Measurements from ENCODE around the gene TCEAL9.
"Not testable (repeated sequence)": the region's sequence is repeated elsewhere in the genome, so short reads cannot be mapped to it uniquely, and the experiment has no call there.

The TCEAL9 gene

DNA sequence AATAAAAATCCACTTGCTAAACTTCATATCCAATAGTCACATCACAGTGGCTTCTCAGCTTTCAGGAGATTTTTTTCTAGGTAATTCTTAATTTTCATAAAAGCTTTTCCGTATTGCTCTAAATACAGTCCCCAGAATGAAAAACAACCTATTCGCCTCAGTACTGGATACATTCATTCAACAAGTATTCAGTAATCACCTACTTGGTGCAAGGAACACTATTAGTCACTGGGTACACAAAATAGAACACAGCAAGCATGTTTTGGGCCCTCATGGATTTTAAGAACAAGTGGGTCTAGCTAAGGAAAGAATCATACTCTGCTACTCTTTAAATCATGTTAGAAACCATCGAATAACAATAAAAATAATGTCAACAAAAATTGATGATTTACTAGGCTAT is 17.3 kb downstream of the TCEAL9 start:
- DNase-seq (ENCODE audit: low read depth, low spot score), result no peak

DNA sequence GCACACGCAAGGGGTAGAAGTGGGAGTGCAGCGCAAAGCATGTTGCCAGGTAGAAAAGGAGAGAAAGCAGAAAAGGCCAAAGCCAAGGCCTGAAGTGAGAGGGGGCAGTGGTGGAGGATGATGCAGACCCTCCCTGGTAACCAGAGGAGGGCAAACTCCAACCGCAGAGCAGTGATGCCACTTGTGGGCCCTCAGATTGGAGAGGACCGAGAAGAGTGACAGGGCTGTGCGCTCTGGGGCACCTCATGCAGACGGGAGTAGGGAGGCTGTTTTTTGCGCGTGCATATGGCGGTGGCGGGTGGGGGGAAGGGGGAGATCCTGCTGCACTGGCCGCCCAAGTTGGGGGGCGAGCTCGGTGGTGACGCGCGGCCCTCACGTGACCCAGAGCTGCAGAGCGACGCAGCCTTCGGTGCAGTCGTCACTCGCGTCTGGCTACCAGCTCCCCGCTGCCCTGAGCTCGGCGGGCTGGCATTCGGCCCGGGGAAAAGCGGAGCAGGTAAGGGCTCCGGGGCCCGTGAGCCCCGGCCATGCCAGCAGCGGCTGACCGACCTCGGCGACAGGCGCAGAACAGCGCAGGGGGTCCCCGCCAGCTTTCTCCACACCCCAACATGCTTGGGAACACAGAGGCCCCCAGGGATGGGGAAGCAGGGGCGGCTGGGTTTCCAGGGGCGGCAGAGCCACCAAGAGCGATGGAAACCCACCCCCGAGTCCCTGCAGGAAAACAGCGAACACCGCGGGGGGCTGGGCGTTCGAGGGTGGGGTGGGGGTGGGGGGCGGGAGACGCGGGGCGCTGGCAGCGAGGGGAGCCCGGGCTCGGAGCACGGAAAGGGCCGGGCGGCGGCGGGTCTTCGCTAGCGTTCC is 20.0 kb downstream of the TCEAL9 start, which contains the start of gene BEX3:
Gene BEX3 (plus strand): TSS at position 421 of the 861 bp plus-strand sequence. CDS start 984 bp downstream, outside the sequence.
- no peak for DNase-seq (ENCODE audit: low read depth, low spot score)

DNA sequence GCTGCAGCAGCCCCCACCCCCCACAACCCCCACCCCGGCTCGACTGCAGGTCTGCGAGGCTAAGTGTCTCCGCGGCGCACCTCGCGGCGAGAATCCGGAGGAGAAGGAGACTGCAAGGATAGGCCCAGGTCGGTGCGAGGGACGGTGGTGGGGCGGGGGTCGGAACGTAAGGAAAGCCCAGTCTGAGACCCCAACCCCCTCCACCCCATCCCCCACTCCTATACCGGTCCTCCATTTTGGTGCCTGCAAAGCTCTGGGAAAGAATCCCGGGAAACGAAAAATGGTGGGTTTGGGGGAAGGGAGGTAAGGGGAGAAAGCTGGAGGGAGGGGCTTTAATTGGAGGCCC is 20.6 kb downstream of the TCEAL9 start:
- no peak for DNase-seq (ENCODE audit: low read depth, low spot score)

DNA sequence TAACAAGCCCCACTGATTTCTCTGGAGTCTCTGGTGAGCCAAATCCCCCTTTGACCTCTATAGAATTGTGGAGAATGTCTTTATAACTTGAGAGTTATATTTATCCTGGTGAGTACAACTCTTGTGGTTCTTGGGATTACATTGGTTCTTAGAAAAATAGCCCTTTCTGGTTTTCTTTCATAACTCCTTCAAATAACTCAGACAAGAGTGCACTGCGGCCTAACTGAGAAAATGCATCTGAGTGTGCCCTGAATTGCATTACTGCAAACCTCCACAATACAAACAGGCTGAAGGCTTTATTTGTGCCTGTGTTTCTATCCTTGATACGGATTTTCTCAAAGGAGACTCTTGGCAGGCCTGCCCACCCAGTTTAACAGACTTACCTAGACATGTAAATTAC is 22.7 kb downstream of the TCEAL9 start:
- DNase-seq (ENCODE audit: low read depth, low spot score), result no peak

DNA sequence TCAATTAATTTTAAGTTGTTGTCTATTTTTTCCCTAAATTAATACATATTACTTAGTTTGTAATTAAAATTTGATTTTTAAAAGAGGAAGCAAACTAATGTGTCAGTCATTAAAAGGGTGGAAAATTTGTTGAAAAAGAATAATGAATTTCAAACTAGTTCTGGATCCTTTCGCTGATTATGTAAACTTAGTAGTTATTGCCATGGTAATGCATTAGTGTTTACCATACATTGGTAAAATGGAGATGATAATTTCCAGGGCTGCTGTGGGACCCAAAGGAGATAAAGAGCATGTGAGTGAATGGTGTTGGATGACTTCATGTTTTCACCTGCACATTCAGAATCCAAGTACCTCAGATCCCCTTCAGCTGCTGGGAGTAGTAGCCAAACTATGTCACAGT is 26.6 kb downstream of the TCEAL9 start:
- no peak for DNase-seq (ENCODE audit: low read depth, low spot score)

DNA sequence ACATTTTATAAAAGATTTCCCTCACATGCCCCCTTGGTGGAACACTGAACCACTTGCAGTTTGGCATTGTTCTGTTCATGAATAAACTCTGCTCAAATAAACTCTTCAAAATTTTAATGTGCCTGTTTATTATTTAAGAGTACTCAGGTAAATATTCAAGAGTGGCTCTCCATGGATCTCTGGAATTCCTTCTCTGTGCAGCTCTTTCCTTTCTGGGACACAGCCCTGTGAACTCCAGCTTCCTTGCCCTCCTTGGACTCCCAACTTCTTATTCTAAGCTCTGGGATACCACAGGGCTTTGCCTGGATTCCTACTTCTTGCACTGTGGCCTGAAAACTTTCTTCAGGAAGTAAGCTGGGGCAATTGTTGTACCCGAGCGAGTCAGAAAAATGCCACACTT is 28.4 kb downstream of the TCEAL9 start:
- DNase-seq (ENCODE audit: low read depth, low spot score), result no peak

DNA sequence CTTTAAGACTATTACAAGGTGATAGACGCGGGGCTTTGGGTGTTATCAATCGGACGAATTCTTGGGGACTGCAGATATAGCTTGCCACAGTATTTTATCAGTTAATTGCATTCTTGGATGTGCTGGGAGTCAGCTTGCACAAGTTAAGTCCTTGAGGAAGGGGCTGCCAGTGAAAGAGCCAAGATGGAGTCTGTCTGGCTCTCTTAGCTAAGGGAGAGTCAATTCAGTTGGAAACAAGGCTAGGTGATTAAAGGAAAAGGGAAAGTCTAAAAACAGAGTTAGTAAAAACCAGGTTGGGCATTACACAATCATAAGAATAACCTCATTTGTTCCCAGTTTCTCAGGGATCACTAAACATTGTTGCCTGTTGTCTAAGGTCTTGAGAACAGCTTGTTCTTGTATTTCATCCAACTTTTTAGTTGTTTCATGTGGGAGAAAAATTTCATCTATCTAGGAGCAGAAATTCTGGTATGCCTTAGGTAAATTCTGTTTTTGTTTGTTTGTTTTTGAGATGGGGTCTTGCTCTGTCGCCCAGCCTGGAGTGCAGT is 29.1 kb downstream of the TCEAL9 start:
- DNase-seq (ENCODE audit: low read depth, low spot score), result not testable (repeated sequence)

DNA sequence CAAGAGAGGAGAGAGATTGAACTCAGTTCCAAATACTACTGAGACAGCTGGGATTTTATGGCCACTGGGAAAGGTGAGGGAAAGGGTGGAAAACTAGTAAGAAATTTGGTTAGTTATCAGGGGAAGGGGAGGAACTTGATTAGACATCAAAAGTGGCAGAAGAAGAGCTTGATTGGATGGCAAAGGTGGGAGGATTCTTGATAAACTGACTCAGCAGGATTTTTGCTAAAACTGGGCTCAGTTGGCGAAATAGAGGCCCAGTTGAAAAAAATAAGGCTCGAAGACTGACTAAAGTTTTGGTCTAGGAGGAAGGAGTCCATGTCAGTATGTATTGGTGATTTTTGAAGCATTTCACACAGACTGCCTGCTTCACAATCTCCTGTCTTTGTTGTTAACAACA is 30.0 kb downstream of the TCEAL9 start:
- DNase-seq (ENCODE audit: low read depth, low spot score), result no peak

DNA sequence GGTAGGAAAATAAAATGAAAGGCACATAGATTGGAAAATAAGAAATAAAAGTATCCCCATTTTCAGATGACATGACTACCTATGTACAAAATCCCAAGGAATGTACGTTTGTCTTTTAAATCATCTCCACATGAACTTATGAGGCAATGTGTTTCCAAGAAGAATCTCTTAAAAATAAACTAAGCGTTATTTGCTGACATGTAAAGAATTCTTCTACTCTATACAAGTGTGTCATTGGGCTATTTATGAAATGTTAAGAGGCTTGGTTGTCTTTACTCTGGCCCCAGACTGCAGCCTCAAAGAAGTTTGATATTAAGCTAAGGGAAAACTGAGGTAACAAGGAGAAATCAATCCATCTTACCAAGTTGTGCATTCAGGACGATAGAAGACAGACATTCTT is 37.2 kb downstream of the TCEAL9 start:
- DNase-seq (ENCODE audit: low read depth, low spot score), result no peak

DNA sequence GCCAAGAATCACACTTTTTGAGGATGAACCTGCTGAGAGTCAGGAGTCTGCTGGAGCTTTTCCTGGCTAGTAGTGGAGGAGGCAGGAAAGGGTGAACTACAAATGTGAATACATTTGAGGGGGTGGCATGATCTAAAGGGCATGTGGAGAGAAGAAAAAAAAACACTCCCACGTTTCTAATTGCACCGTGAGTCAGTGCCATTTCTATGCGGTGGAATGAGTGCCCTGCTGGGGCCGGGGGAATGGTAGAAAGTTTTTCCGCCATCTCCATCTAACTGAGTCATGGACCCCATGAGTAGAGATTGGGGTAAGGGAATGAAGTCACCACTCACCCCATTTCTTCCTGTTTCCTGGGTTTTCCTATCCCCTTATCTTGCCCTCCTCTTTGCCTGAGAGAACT is 39.9 kb downstream of the TCEAL9 start:
- DNase-seq (ENCODE audit: low read depth, low spot score), result no peak

DNA sequence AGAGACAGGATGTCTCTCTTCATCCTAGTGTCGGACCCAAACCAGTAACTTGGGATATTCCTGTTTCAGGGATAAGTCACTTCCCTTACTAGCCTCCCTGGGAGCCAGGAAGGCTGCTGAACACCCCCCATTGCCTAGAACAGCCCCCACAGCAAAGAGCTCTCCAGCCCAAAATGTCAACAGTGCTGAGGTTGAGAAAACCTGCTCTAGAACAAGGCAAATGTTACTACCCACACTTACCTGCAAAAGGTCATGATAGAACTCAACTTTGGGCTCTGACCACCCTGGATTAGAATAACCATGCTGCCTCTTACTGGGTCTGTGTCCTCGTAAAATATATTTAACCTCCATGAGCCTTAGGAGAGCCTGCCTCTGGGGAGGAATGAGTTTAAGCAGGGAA is 40.4 kb downstream of the TCEAL9 start:
- no peak for DNase-seq (ENCODE audit: low read depth, low spot score)

DNA sequence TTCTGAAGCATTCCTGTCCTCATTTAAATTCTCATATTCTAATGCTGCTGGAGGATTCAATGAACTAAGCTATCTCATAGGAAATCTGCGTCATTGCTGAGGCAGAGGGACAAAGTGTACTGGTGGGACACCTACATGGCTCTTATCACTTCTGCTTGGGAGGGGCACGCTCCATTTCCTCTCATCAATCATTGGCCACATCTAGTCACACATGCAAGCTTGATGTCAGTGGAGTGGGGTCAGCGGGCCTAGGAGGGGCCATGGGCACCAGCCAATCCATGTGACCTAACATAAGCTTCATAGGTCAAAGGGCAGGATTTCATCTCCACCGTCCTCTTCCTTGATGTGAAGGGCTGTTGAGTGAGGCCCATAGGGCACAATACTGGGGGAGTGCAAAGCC is 41.4 kb downstream of the TCEAL9 start:
- no peak for DNase-seq (ENCODE audit: low read depth, low spot score)

DNA sequence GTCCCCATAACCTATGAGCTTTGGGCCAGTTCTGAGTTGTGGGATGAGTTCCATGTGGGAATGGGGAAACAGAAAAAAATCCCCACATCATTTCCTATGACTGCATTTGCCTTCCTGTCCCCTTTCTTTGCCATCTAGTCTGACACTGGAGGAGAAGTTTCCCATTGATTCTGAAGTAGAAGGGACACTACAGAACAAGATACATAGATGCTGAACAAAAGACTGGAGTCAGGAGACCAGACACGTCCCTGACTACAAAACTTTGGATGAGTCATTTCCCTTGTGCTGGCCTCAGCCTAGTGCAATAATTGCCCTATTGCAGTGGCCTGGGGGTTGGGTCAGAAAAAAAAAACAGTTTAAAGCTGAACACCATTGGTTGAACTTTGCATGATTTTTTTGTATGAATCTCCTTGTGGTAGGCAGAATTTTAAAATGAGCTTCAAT is 42.1 kb downstream of the TCEAL9 start:
- DNase-seq (ENCODE audit: low read depth, low spot score), result no peak

DNA sequence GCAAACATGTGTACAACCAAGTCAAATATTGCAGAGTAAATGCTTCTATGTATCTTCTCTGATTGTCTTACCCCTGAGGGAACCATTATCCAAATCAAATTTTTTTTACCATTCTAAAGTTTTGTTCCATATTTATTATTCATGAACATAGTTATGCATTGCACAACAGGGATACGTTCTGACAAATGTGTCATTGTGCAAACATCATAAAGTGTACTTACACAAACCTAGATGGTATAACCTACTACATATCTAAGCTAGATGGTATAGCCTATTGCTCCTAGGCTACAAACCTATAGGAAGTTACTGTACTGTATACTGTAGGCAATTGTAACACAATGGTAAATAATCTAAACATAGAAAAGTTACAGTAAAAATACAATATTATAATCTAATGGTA is 43.4 kb downstream of the TCEAL9 start:
- no peak for DNase-seq (ENCODE audit: low read depth, low spot score)

DNA sequence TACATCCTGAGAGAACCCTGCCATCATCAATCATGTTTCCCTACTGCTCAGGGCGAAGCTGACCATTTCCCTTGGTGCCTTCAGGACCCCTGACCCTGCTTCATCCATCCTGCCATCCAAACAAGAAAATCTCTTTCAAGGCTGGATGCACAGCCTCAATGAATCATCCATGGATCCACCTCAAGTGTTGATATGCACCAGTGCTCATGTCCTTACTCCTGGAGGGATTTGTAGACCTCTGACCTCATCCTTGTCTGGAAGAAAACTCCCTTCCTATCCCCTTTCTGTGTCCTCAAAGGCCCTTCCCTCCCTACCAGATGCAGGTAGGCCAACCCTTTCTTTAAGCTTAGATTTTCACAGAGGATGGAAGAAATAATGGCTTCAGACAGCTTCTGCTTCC is 44.6 kb downstream of the TCEAL9 start:
- no peak for DNase-seq (ENCODE audit: low read depth, low spot score)

DNA sequence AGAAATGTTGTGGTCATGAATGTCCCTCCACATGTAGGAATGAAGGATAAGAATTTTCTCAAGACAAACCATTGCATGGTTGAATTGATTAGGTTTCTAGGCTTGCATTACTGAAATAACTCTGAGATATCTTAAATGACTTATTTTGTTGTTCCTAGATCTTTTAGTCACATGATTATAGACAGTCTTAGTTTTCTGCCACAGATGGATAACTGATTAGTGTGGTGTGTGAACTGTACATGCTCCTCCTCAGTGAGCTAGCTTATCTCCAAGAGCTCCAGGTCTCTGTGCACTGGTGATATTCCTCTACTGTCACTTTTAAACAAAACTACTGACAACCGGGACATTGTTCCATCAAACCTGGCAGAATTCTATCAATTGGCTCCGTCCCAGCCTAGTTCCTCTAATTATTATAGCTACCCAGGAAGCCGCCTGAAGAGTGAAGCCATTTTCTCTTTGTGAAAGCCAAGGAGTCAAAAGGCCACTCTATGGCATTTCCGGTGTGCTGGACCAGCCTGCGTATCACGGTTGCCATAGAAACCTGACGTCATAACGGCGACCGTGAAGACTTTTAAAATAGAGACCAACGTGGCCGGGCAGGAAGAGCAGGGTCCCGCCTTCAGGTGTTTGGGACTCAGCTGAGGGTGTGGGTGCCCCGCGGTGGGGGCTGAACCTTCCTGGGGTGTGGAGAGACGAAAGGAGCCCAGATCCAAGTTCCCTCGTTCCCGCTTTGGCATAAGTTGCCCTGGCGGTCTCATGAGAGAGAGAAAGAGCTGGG is 48.1 kb downstream of the TCEAL9 start:
- no peak for DNase-seq (ENCODE audit: low read depth, low spot score)

DNA sequence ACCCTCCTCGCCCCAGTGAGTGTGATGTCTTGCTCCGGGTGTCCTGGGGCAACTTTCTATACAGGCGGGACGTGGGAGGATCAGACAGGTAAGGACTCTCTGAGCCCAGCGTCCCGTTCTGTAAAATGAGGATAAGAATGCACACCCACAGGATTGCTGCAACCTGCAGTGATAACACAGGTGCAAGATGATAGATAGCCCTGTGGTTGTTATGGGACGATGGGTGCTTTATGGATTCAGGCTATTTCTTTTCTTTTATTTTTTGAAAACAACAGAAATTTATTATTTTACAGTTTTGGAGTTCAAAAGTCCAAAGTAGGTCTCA is 48.7 kb downstream of the TCEAL9 start:
- DNase-seq (ENCODE audit: low read depth, low spot score), result no peak

DNA sequence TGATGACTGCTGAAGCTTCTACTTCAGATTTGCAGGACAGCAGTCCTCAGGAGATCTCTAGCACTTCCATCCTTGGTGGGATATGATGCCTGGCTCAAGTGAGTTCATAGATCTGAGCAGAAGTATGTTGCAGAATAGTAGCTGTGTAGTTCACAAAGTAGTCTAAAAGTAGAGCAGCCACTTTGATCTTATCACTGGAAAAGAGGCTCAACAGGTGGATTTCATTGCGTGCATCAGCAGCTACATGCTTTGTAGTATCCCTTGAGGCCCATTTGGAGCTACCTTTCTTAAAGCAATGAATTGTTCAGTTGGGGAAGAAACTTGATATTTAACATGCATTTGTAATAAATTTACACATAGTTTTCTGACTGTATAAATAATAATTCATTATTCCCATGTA is 50.0 kb downstream of the TCEAL9 start:
- DNase-seq (ENCODE audit: low read depth, low spot score), result no peak

DNA sequence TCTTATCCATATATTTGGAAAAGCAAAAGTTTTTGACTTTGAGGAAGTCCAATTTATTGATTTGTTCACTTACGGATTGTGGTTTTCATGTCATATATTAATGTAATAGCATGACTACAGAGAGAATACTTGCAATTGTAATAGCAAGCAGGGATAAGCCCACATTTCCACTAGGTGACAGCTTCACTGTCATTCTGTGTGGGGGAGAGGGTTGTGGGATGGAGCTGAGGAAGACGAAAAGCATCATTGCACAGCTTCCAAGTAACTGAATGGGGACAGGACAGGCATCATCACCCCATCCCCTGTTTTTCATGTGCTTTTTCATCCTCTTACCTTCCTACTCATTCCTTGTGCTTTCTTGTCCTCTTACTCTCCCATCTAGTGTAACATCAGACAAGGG is 51.5 kb downstream of the TCEAL9 start:
- DNase-seq (ENCODE audit: low read depth, low spot score), result no peak

Data from brain pericyte (primary cell).